ENCODE measurements around the gene PLAAT2.
"Not testable (repeated sequence)": the region's sequence is repeated elsewhere in the genome, so short reads cannot be mapped to it uniquely, and the experiment has no call there.

The PLAAT2 gene

DNA sequence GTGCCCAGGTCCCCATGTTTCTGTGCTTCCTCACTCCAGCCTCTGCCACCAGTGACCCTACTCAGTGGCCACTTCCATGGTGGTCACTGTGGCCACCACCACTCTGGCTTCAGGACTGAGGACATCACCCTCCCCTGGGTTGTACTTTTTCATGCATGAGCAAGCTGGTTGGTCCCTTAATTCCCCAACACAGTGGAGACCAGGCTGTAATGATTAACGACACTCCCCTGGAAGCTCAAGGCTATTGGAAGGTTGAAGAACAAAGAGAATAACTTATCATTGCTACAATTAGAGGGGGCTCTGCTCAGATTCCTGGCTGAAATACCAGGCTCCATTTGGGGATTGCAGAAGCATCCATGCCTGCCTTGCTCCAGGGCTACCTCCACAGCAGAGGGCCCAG, 16.1 kb downstream of the PLAAT2 start:
- no peak for ATAC-seq
- TF ChIP-seq ISL1 (CRISPR knock-in tag; IDR thresholded peaks at IDR 0.05) (no peak), ARNTL (CRISPR knock-in tag; IDR thresholded peaks at IDR 0.05; ENCODE audit: borderline replicate concordance, low read depth) (no peak), BACH2 (CRISPR knock-in tag; IDR thresholded peaks at IDR 0.05; ENCODE audit: borderline replicate concordance) (no peak), ZNF565 (CRISPR knock-in tag; conservative IDR thresholded peaks at IDR 0.05; ENCODE audit: low read depth) (no peak), RARB (CRISPR knock-in tag; IDR thresholded peaks at IDR 0.05) (no peak), ZFP3 (CRISPR knock-in tag; IDR thresholded peaks at IDR 0.05) (no peak), ZFP30 (CRISPR knock-in tag; IDR thresholded peaks at IDR 0.05) (no peak), ZC3H10 (CRISPR knock-in tag; IDR thresholded peaks at IDR 0.05) (no peak), PATZ1 (CRISPR knock-in tag; IDR thresholded peaks at IDR 0.05; ENCODE audit: borderline replicate concordance) (no peak)
- TF ChIP-seq, protein P1, sequence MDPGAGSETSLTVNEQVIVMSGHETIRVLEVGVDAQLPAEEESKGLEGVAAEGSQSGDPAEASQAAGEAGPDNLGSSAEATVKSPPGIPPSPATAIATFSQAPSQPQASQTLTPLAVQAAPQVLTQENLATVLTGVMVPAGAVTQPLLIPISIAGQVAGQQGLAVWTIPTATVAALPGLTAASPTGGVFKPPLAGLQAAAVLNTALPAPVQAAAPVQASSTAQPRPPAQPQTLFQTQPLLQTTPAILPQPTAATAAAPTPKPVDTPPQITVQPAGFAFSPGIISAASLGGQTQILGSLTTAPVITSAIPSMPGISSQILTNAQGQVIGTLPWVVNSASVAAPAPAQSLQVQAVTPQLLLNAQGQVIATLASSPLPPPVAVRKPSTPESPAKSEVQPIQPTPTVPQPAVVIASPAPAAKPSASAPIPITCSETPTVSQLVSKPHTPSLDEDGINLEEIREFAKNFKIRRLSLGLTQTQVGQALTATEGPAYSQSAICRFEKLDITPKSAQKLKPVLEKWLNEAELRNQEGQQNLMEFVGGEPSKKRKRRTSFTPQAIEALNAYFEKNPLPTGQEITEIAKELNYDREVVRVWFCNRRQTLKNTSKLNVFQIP (CRISPR knock-in tag; IDR thresholded peaks at IDR 0.05; ENCODE audit: borderline replicate concordance, low read depth), result no peak
- TF ChIP-seq, protein P2, sequence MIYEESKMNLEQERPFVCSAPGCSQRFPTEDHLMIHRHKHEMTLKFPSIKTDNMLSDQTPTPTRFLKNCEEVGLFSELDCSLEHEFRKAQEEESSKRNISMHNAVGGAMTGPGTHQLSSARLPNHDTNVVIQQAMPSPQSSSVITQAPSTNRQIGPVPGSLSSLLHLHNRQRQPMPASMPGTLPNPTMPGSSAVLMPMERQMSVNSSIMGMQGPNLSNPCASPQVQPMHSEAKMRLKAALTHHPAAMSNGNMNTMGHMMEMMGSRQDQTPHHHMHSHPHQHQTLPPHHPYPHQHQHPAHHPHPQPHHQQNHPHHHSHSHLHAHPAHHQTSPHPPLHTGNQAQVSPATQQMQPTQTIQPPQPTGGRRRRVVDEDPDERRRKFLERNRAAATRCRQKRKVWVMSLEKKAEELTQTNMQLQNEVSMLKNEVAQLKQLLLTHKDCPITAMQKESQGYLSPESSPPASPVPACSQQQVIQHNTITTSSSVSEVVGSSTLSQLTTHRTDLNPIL (CRISPR knock-in tag; IDR thresholded peaks at IDR 0.05; ENCODE audit: low read depth), result no peak

DNA sequence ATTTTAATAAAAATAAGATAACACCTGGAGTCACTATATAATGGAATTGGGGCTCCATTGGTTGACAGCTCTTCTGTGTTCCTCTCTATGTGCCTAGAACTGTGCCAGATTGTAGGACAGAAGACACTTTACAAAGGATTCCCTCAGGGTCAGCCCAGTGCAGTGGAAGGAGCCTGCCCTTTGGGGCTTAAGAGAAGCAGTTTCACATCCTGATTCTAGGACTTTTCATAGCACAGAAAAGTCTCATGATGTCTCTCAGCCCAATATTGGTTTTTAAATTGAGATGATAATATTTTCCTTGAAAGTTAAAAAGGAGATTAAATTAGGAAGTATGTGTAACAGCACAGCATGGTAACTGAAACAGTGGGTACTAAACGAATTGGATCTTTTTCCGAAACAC, 19.5 kb downstream of the PLAAT2 start:
- no peak for ATAC-seq
- TF ChIP-seq ISL1 (CRISPR knock-in tag; IDR thresholded peaks at IDR 0.05) (no peak), ESRRG (CRISPR knock-in tag; IDR thresholded peaks at IDR 0.05) (no peak), ZC3H10 (CRISPR knock-in tag; IDR thresholded peaks at IDR 0.05) (no peak), PPARA (CRISPR knock-in tag; IDR thresholded peaks at IDR 0.05; ENCODE audit: borderline replicate concordance) (no peak), RARB (CRISPR knock-in tag; IDR thresholded peaks at IDR 0.05) (no peak), PATZ1 (CRISPR knock-in tag; IDR thresholded peaks at IDR 0.05; ENCODE audit: borderline replicate concordance) (no peak), ZFP3 (CRISPR knock-in tag; IDR thresholded peaks at IDR 0.05) (no peak), ZFP30 (CRISPR knock-in tag; IDR thresholded peaks at IDR 0.05) (no peak), TSHZ2 (CRISPR knock-in tag; IDR thresholded peaks at IDR 0.05) (no peak), ZNF8 (CRISPR knock-in tag; IDR thresholded peaks at IDR 0.05) (no peak), GLIS3 (CRISPR knock-in tag; IDR thresholded peaks at IDR 0.05) (no peak), SNAI2 (CRISPR knock-in tag; IDR thresholded peaks at IDR 0.05) (no peak), BACH2 (CRISPR knock-in tag; IDR thresholded peaks at IDR 0.05; ENCODE audit: borderline replicate concordance) (no peak), OSR1 (CRISPR knock-in tag; IDR thresholded peaks at IDR 0.05) (no peak), ARNTL (CRISPR knock-in tag; IDR thresholded peaks at IDR 0.05; ENCODE audit: borderline replicate concordance, low read depth) (no peak), TOX (CRISPR knock-in tag; IDR thresholded peaks at IDR 0.05; ENCODE audit: borderline replicate concordance) (no peak)
- TF ChIP-seq, protein P2 (CRISPR knock-in tag; IDR thresholded peaks at IDR 0.05; ENCODE audit: low read depth), result no peak

- not testable (repeated sequence) for ATAC-seq
These were observed 20.7 kb downstream of the PLAAT2 start for GRCh38 chr11:63542506-63542905.
